ENCODE measurements around the gene DENND4A.
"Not testable (repeated sequence)": the region's sequence is repeated elsewhere in the genome, so short reads cannot be mapped to it uniquely, and the experiment has no call there.

DENND4A gene

DNA sequence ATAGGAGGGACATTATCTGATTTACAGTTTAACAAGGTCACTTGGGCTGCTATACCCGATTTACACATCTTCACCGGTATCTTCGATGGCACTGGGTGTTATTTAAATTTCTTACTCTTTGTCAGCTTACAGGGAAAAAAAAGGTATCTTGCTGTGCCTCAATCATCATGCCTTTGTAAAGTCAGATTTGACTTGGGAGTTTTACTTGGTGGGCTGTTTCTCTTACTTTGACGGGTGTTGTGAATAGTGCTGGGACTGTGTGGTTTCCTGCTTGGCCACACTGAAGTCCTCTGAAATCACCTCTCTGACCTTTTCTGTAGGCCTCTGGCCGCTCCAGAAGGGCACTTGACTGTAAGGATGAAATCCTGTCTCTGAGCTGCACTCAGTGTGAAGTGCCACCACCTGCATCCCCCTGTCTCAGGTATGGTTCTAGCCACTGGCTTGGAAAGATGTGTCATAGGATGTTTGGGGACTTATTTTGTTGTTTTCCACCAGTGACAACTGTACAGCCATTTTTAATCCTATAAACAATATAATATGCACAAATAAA is 173.5 kb downstream of the DENND4A start:
- no peak overlapping the region for H3K4me3 ChIP-seq (ENCODE audit: low read depth, low read length)
- H3K27me3 ChIP-seq (ENCODE audit: control insufficient read depth, insufficient read depth, low read length): no peaks in the 10 kb centered on the region
- H3K9ac ChIP-seq (ENCODE audit: low read depth, low read length): no peak overlapping the region
- H3K9me3 ChIP-seq (ENCODE audit: control insufficient read depth, insufficient read depth, low read length): no peaks in the 10 kb centered on the region
- no peaks in the 10 kb centered on the region for H3K36me3 ChIP-seq (ENCODE audit: control insufficient read depth, insufficient read depth, low read length)
- peaks cover 6% of the 10 kb centered on the region for H3K4me1 ChIP-seq (ENCODE audit: control insufficient read depth, insufficient read depth, low read length)

DNA sequence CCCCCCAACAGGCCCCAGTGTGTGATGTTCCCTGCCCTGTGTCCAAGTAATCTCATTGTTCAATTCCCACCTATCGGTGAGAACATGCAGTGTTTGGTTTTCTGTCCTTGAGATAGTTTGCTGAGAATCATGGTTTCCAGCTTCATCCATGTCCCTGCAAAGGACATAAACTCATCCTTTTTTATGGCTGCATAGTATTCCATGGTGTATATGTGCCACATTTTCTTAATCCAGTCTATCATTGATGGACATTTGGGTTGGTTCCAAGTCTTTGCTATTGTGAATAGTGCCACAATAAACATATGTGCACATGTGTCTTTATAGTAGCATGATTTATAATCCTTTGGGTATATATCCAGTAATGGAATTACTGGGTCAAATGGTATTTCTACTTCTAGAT is 176.2 kb downstream of the DENND4A start:
- H3K9me3 ChIP-seq (ENCODE audit: control insufficient read depth, insufficient read depth, low read length); H3K4me3 ChIP-seq (ENCODE audit: low read depth, low read length); H3K36me3 ChIP-seq (ENCODE audit: control insufficient read depth, insufficient read depth, low read length); H3K27me3 ChIP-seq (ENCODE audit: control insufficient read depth, insufficient read depth, low read length); H3K9ac ChIP-seq (ENCODE audit: low read depth, low read length): not testable (repeated sequence)
- peaks cover 14% of the 10 kb centered on the region for H3K4me1 ChIP-seq (ENCODE audit: control insufficient read depth, insufficient read depth, low read length)

DNA sequence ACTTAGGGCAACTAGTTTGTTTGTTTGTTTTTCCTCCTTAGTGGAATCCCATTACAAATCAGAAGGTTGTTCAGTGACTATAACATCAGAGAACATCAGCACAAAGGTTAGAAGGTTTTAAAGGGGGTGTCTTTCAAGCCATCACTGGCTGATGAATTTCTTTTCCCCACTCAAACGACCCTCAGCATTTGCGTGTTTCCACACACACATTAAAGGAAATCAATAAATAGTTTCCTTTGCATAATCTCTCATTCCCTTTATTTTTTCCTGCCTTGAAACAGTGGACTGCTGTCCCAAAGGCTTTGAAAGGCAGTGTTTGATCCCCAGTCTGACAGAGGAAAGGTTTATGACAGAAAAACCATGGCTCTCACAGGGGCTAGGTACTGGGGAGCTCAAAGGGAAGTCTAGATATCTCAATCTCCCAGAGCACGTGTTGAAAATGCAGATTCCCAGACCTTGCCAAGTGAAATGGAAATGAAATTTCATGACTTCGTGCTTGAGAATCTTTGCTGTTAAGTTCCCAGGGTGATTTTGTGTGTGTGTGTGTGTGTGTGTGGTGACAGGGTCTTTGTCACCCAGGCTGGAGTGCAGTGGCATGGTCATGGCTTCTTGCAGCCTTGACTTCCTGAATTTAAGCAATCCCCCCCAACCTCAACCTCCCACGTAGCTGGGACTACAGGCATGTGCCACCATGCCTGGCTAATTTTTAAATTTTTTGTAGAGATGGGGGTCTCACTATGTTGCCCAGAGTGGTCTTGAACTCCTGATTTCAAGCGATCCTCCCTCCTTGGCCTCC is 178.9 kb downstream of the DENND4A start:
- Histone ChIP-seq H3K9me3 (ENCODE audit: control insufficient read depth, insufficient read depth, low read length) (no peaks in the 10 kb centered on the region), H3K4me3 (ENCODE audit: low read depth, low read length) (no peak overlapping the region), H3K9ac (ENCODE audit: low read depth, low read length) (no peak overlapping the region)

DNA sequence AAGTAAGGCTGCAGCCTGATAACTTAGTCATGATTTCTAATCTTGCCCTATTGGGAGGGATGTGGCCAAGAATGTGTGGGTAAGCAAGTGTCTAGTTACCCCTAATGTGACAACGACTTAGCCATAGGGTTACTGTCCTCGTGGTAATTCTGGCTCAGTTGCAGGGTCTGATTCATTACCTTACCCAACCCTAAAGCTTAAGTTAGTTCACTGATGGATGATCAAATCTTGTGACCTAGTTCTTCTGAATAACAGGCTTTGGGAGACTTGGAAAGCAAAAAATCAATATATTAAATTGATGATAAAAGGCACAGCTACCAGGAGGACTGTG is 179.5 kb downstream of the DENND4A start:
- peaks cover 8% of the 10 kb centered on the region for H3K4me1 ChIP-seq (ENCODE audit: control insufficient read depth, insufficient read depth, low read length)
- no peak overlapping the region for H3K9ac ChIP-seq (ENCODE audit: low read depth, low read length)
- H3K4me3 ChIP-seq (ENCODE audit: low read depth, low read length): no peak overlapping the region
- no peaks in the 10 kb centered on the region for H3K27me3 ChIP-seq (ENCODE audit: control insufficient read depth, insufficient read depth, low read length)
- H3K9me3 ChIP-seq (ENCODE audit: control insufficient read depth, insufficient read depth, low read length): no peaks in the 10 kb centered on the region
- H3K36me3 ChIP-seq (ENCODE audit: control insufficient read depth, insufficient read depth, low read length): peaks cover 2% of the 10 kb centered on the region

More for the DNA sequence above, 178.9 kb downstream of the DENND4A start:
- Histone ChIP-seq H3K4me1 (ENCODE audit: control insufficient read depth, insufficient read depth, low read length) (peaks cover 8% of the 10 kb centered on the region), H3K27me3 (ENCODE audit: control insufficient read depth, insufficient read depth, low read length) (no peaks in the 10 kb centered on the region), H3K36me3 (ENCODE audit: control insufficient read depth, insufficient read depth, low read length) (peaks cover 2% of the 10 kb centered on the region)

DNA sequence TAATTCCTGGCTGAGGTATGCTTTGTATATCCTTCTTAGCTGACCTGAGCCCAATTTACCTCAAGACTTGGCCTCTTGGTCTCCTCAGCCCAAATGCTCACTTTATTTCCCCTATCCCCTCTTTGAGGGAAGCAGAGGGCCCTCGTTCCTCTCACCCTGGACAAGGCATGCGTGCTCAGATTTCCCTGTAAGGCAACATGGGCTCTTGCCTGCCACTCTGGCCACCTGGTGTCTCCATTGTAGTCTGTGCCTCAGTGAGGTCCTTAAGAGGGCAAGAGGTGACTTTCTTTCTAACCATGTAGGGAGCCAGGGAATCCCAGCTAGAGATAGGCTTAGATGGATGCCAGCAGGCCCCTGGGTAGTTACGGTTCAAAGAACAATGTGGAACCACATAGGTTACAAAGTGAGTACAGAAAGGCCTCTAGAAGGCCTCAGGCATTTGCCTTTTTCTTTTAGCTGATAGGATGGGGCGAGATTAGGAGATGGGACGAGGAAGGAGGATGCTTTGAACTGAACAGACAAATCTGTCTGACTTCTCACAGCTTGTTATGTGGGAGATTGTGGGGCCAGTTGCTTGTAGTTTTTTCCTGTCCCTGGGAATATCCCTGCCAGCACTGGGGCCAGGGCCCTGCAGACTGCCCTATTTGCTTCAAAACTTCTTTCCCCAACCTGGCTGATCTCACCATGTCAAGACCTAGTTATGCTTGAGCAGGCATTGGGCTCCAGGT is 180.0 kb downstream of the DENND4A start:
- no peaks in the 10 kb centered on the region for H3K9me3 ChIP-seq (ENCODE audit: control insufficient read depth, insufficient read depth, low read length)
- H3K36me3 ChIP-seq (ENCODE audit: control insufficient read depth, insufficient read depth, low read length): peaks cover 2% of the 10 kb centered on the region
- H3K4me3 ChIP-seq (ENCODE audit: low read depth, low read length): peak overlapping the region; percentile 96
- peaks cover 8% of the 10 kb centered on the region for H3K4me1 ChIP-seq (ENCODE audit: control insufficient read depth, insufficient read depth, low read length)
- no peaks in the 10 kb centered on the region for H3K27me3 ChIP-seq (ENCODE audit: control insufficient read depth, insufficient read depth, low read length)
- H3K9ac ChIP-seq (ENCODE audit: low read depth, low read length): peak overlapping the region; percentile 97

DNA sequence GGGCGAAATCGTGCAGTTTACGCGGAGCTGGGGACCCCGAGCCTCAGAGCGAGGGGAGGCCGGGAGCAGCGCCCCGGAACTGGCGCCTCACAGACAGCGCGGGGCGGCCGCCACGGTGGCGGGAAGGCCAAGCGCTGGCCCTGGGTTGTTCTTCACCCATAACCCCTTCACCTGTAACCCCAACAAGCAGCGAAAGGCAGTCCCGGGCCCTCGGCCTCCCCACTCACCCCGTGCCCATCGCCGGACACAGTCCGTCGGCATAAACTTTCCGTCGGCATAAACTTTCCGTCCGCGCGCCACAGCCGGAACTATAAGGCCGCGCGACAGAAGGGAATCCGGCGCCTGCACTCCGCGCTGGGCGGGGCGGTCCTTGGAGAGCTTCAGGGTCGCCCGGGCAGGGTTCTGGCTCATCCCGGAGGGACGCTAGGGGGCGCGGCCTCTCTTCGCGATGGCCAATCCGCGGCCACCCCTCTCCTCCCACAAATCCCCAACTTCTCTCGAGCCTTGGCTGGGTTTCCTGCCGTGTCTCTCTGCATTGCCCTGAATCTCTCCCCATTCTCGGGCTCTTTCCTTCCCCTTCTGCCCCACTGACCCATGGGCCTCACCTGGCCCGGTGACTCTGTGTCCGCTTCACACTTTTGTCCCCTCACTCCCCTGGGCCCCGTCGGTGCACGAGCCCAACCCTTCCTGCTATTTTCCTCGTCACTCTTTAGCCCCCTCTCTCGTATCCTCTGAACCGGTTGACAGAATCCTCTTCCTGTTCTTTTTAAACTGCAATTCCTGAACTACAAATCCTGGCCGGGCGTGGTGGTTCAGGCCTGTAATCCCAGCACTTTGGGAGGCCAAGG is 181.0 kb downstream of the DENND4A start, which contains the start of gene INTS14:
Gene INTS14 (minus strand): TSS at position 261 of the 848 bp plus-strand sequence. CDS start 3,751 bp downstream, outside the sequence.
- Histone ChIP-seq H3K4me1 (ENCODE audit: control insufficient read depth, insufficient read depth, low read length) (peaks cover 8% of the 10 kb centered on the region), H3K9me3 (ENCODE audit: control insufficient read depth, insufficient read depth, low read length) (no peaks in the 10 kb centered on the region), H3K36me3 (ENCODE audit: control insufficient read depth, insufficient read depth, low read length) (peaks cover 2% of the 10 kb centered on the region), H3K9ac (ENCODE audit: low read depth, low read length) (peak within 1 kb of the TSS; percentile 97), H3K27me3 (ENCODE audit: control insufficient read depth, insufficient read depth, low read length) (no peaks in the 10 kb centered on the region), H3K4me3 (ENCODE audit: low read depth, low read length) (peak within 1 kb of the TSS; percentile 96)
